B cell (primary cell): Measurements from ENCODE around the gene PFN4. TPM values are rescaled to one million over a fixed set of nuclear protein-coding genes. Genes with fewer than 3 reads are reported as not detected.
A peak's percentile ranks its signal among the peaks of the same experiment; 100 is the strongest.

Source experiments
- ATAC-seq: fragments of 200-7000 bp; cut with Tn5 transposase; one replicate; pipeline ENCODE4 v1.10.0; 2021; ENCODE audit warnings: low read depth, mild to moderate bottlenecking, moderate number of reproducible peaks, moderate library complexity
- CTCF ChIA-PET: fragments of 350-600 bp; sonication (Branson Sonifier 250); formaldehyde crosslinking; loops from one replicate; lab custom pipeline; 2021; ENCODE audit warnings: antibody characterized with exemption, inconsistent platforms; lab: Charles Lee
- POLR2A ChIA-PET: fragments of 350-600 bp; sonication (Branson Sonifier 250); formaldehyde crosslinking; loops from one replicate; lab custom pipeline; 2021; ENCODE audit warnings: antibody characterized with exemption; lab: Charles Lee
- DNase-seq: peaks from one replicate; pipeline ENCODE4 v3.0.0; 2013
- H2AFZ ChIP-seq: 2 replicates; pipeline ENCODE4 v1.6.1; 2012; ENCODE audit warnings: mild to moderate bottlenecking, low read depth, low read length; ENCODE audit not compliant: insufficient read depth, poor library complexity, severe bottlenecking
- H3K27ac ChIP-seq, 2 donors: 1 replicate in 1 of 2; 2 replicates in 1 of 2; pipeline ENCODE4 v1.5.1; 2012 to 2013; ENCODE audit warnings: low read length in 2 of 2, mild to moderate bottlenecking in 2 of 2, moderate library complexity in 1 of 2
- H3K27me3 ChIP-seq, 4 experiments: fragments of 200-600 bp in 1 of 4; sonication (generic) in 1 of 4; replicated peaks in 1 of 4; 1 replicate in 2 of 4; 2 replicates in 2 of 4; pipeline versions ENCODE4 v1.6.1 to v1.7.0; 2013 to 2016; ENCODE audit warnings: low read length in 3 of 4, mild to moderate bottlenecking in 2 of 4, mixed read lengths in 1 of 4, moderate library complexity in 1 of 4; ENCODE audit not compliant: insufficient read depth in 4 of 4, control insufficient read depth in 3 of 4; ENCODE audit errors: control extremely low read depth in 1 of 4
- H3K36me3 ChIP-seq, 2 experiments: replicated peaks in 1 of 2; 1 replicate in 1 of 2; 2 replicates in 1 of 2; pipeline versions ENCODE4 v1.6.1 to v1.7.1; 2013; ENCODE audit warnings: low read length in 1 of 2; ENCODE audit not compliant: insufficient read depth in 2 of 2, control insufficient read depth in 1 of 2; ENCODE audit errors: control extremely low read depth in 1 of 2, extremely low read depth in 1 of 2
- H3K4me1 ChIP-seq, 2 donors: fragments of 200-600 bp in 1 of 2; sonication (generic) in 1 of 2; 1 replicate in 1 of 2; 2 replicates in 1 of 2; pipeline versions ENCODE4 v1.5.1 to v1.6.1; 2013 to 2017; ENCODE audit warnings: low read length in 2 of 2; ENCODE audit not compliant: control insufficient read depth in 2 of 2, insufficient read depth in 2 of 2
- H3K4me2 ChIP-seq: replicated peaks from 2 replicates; pipeline ENCODE3; 2012; ENCODE audit warnings: mild to moderate bottlenecking, low read depth, low read length; ENCODE audit not compliant: poor library complexity, severe bottlenecking
- H3K4me3 ChIP-seq, 5 experiments: fragments of 200-600 bp in 1 of 5; sonication (generic) in 1 of 5; 1 replicate in 3 of 5; 2 replicates in 2 of 5; pipeline versions ENCODE4 v1.5.1 to v1.7.0; 2011 to 2016; ENCODE audit warnings: low read length in 4 of 5, mild to moderate bottlenecking in 4 of 5, low read depth in 2 of 5, control low read depth in 1 of 5, moderate library complexity in 1 of 5; ENCODE audit not compliant: insufficient read depth in 1 of 5; ENCODE audit errors: control extremely low read depth in 1 of 5, extremely low read depth in 1 of 5
- H3K79me2 ChIP-seq: fragments of 200-600 bp; sonication (generic); one replicate; pipeline ENCODE4 v1.6.0; 2016; ENCODE audit warnings: low read length; ENCODE audit not compliant: control insufficient read depth, insufficient read depth
- H3K9ac ChIP-seq: fragments of 200-600 bp; sonication (generic); 2 replicates; pipeline ENCODE4 v1.6.1; 2017; ENCODE audit warnings: mild to moderate bottlenecking, low read length, moderate library complexity
- H3K9me3 ChIP-seq, 3 donors: one replicate each; pipeline versions ENCODE4 v1.6.1 to v1.7.1; 2013; ENCODE audit warnings: low read length in 2 of 3; ENCODE audit not compliant: control insufficient read depth in 2 of 3, insufficient read depth in 1 of 3; ENCODE audit errors: control extremely low read depth in 1 of 3
- H4K20me1 ChIP-seq: 2 replicates; pipeline ENCODE4 v1.6.0; 2012; ENCODE audit warnings: mild to moderate bottlenecking, low read length; ENCODE audit not compliant: insufficient read depth, control insufficient read depth, poor library complexity, severe bottlenecking
- H3K27ac Mint-ChIP-seq: one replicate; pipeline ENCODE4 v1.8.0; 2021; ENCODE audit warnings: mixed read lengths
- H3K27me3 Mint-ChIP-seq: one replicate; pipeline ENCODE4 v1.8.0; 2021; ENCODE audit warnings: mixed read lengths
- H3K4me1 Mint-ChIP-seq: one replicate; pipeline ENCODE4 v1.8.0; 2021; ENCODE audit warnings: mixed read lengths
- H3K4me3 Mint-ChIP-seq: one replicate; pipeline ENCODE4 v1.8.0; 2021; ENCODE audit warnings: mixed read lengths
- H3K9me3 Mint-ChIP-seq: one replicate; pipeline ENCODE4 v1.8.0; 2022; ENCODE audit warnings: mixed read lengths; ENCODE audit not compliant: insufficient read depth
- EZH2 ChIP-seq: IDR thresholded peaks from 2 replicates; pipeline ENCODE4 v1.6.1; 2012; ENCODE audit warnings: borderline replicate concordance, low read depth, mild to moderate bottlenecking, moderate library complexity, low read length; ENCODE audit not compliant: insufficient read depth, poor library complexity, severe bottlenecking
- WGBS: methylation state at CpG from one replicate; pipeline ENCODE4 v1.1.5; 2013; ENCODE audit warnings: missing lambda C conversion rate; ENCODE audit not compliant: insufficient coverage; 5-methylcytosine and 5-hydroxymethylcytosine counted together
- intact Hi-C: fragments of 100-400 bp; cut with micrococcal nuclease; formaldehyde crosslinking; loops from one replicate; pipeline ENCODE4 v1.10.0; 2022
- polyA plus RNA-seq: library from polyadenylated mRNA; depleted of rRNA; stranded (reverse); fragments of >200 nt; gene quantifications from 2 replicates; pipeline ENCODE4 v1.2.3, GENCODE V29; 2012
- total RNA-seq, 2 donors: library from RNA; stranded (reverse); fragments of 120-200 nt in 1 of 2; gene quantifications; 1 replicate in 1 of 2; 2 replicates in 1 of 2; pipeline versions ENCODE4 v1.2.3 to v1.2.4, GENCODE V29; 2013 to 2022
- TF ChIP-seq, protein P1 (sequence below): fragments of 200-600 bp; IDR thresholded peaks from one replicate; pipeline ENCODE4 v1.8.0; 2022; ENCODE audit warnings: antibody characterized with exemption, mild to moderate bottlenecking

The PFN4 gene
- total and polyA plus RNA-seq, 2 donors (not counting 1 experiment from before 2014, with no cell fraction given): 0.13 to 0.39 TPM

DNA sequence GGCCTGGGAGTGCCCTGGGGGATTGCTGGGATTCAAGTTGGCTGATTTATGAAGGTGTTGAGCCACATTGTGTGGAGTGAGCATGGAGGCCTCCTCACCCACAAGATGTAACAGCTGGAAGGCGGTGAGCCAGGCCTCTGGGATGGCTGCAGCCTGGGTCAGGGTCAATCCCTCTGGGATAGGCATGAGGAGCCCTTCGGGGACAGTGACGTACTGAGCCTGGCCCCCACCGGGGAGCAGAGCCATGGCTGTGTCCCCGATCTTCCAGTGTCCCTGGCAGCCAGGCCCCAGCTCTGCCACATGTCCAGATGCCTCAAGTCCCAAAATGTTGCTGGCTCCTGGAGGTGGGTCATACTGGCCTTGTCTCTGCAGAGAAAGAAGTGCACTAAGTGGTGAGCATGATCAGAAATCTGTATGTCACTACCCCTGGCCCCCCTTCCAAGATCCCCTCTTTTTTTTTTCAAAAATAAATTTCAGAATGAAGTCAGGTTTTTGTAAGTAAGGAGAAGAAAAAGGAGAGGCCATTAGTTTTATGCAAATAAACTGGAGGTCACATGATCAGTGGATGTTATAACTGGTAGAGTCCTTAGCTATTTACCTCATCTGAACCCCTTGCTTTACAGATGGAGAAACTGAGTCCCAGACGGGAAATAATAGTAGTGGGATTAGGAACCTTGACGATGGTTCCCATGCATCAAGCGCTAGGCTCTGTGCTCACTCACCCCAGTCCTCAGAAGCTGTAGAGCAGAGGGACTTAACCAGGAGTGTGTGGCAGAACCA is 40.2 kb downstream of the PFN4 start:
- DNase-seq (no peak), ATAC-seq (no peak)
- Histone ChIP-seq H3K9me3 (no peaks in the 10 kb centered on the region), H3K36me3 (peaks cover 0 to 13% of the 10 kb centered on the region in 2 experiments), H3K9ac (peak overlapping the region; percentile 80), H3K4me3 (peak overlapping the region in 3 of 5 experiments; percentile 68 to 84 (median 75)), H3K27me3 (no peaks in the 10 kb centered on the region), H3K79me2 (peaks cover 9% of the 10 kb centered on the region), H3K27ac (peak overlapping the region; percentile 58 to 69), H2AFZ (peak overlapping the region; percentile 98), H4K20me1 (no peaks in the 10 kb centered on the region), H3K4me1 (peaks cover 12 to 20% of the 10 kb centered on the region in 2 donors), H3K4me2 (peak overlapping the region; percentile 95)
- Mint-ChIP-seq H3K27ac (peak overlapping the region; percentile 95), H3K27me3 (no peaks in the 10 kb centered on the region), H3K9me3 (no peaks in the 10 kb centered on the region), H3K4me1 (peaks cover 21% of the 10 kb centered on the region), H3K4me3 (peak overlapping the region; percentile 97)
- no peak for TF ChIP-seq EZH2
- TF ChIP-seq, protein P1, sequence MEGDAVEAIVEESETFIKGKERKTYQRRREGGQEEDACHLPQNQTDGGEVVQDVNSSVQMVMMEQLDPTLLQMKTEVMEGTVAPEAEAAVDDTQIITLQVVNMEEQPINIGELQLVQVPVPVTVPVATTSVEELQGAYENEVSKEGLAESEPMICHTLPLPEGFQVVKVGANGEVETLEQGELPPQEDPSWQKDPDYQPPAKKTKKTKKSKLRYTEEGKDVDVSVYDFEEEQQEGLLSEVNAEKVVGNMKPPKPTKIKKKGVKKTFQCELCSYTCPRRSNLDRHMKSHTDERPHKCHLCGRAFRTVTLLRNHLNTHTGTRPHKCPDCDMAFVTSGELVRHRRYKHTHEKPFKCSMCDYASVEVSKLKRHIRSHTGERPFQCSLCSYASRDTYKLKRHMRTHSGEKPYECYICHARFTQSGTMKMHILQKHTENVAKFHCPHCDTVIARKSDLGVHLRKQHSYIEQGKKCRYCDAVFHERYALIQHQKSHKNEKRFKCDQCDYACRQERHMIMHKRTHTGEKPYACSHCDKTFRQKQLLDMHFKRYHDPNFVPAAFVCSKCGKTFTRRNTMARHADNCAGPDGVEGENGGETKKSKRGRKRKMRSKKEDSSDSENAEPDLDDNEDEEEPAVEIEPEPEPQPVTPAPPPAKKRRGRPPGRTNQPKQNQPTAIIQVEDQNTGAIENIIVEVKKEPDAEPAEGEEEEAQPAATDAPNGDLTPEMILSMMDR: no peak
- intact Hi-C loops: no loop called here
- WGBS: 95% methylated on average over 7 of the region's 8 CpGs
- POLR2A ChIA-PET: interaction anchor here (1.1 to 1.7 kb wide), 2 partner anchors 157 to 259 kb away, joined by 3 to 22 read pairs; partner anchors contain the start of gene ATAD2B
- CTCF ChIA-PET: interaction anchor here (0.8 to 7.3 kb wide), 24 partner anchors 10 to 281 kb away, joined by 3 to 154 read pairs (median 6); partner anchors contain the start of genes ATAD2B, FAM228B, UBXN2A and WDCP

DNA sequence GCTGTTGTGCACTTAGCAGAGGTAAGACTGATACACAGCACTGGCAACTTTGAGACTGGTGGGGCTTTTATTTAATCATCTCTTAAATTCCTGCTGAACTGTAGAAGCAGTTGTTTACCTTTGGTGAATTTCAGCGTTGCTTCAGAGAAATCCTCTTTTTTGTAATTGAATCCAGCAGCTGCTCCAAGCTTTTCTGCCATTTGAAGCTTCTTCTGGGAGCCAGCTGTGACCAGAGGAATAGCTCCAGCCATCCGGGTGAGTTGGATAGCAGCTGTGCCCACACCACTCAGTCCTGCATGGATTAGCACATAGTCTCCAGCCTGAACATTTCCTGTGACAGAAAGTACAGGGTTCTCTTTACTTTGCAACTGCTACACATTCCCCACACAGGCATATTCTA is 42.4 kb downstream of the PFN4 start:
- no peak for ATAC-seq
- Histone ChIP-seq H3K4me3 (no peak overlapping the region), H3K27ac (no peak overlapping the region), H3K27me3 (no peaks in the 10 kb centered on the region), H3K4me2 (no peak overlapping the region), H4K20me1 (no peaks in the 10 kb centered on the region), H3K36me3 (peaks cover 0 to 12% of the 10 kb centered on the region in 2 experiments), H3K9ac (no peak overlapping the region), H3K9me3 (no peaks in the 10 kb centered on the region), H3K79me2 (peaks cover 11% of the 10 kb centered on the region), H3K4me1 (peaks cover 20 to 31% of the 10 kb centered on the region in 2 donors), H2AFZ (no peak overlapping the region)
- TF ChIP-seq, protein P1: no peak
- TF ChIP-seq EZH2: no peak
- ChIA-PET CTCF (interaction anchor here (1.2 to 1.3 kb wide), 2 partner anchors 215 to 254 kb away, joined by 3 to 4 read pairs; no protein-coding TSS in a partner anchor), POLR2A (no interaction called here)
- no peak for DNase-seq
- Mint-ChIP-seq H3K27ac (no peak overlapping the region), H3K4me1 (peaks cover 34% of the 10 kb centered on the region), H3K9me3 (no peaks in the 10 kb centered on the region), H3K4me3 (no peak overlapping the region), H3K27me3 (no peaks in the 10 kb centered on the region)
- intact Hi-C loops: no loop called here
- 94% methylated on average over 2 of the region's 2 CpGs for WGBS
